Uterus (tissue), 4 donors: ENCODE results near the gene TRAF3IP3. TPM values are rescaled to one million over a fixed set of nuclear protein-coding genes. Genes with fewer than 3 reads are reported as not detected.
A peak's percentile ranks its signal among the peaks of the same experiment; 100 is the strongest.

Source experiments
- DNase-seq, 2 donors: peaks; one replicate each; pipeline ENCODE4 v3.0.0-alpha.2; 2019 to 2020
- H3K27ac ChIP-seq, 2 donors: fragments of 200-600 bp; sonication (generic); 1 replicate in 1 of 2; 2 replicates in 1 of 2; pipeline ENCODE4 v1.5.1; 2016 to 2018
- H3K27me3 ChIP-seq, 2 donors: fragments of 200-600 bp; sonication (generic); one replicate each; pipeline ENCODE4 v1.5.1; 2018 to 2019; ENCODE audit warnings: control low read depth in 1 of 2
- H3K36me3 ChIP-seq, 2 donors: fragments of 200-600 bp; sonication (generic); one replicate each; pipeline ENCODE4 v1.5.1; 2019; ENCODE audit warnings: control low read depth in 1 of 2
- H3K4me1 ChIP-seq, 2 donors: fragments of 200-600 bp; sonication (generic); one replicate each; pipeline ENCODE4 v1.5.1; 2018 to 2019; ENCODE audit warnings: control low read depth in 1 of 2
- H3K4me3 ChIP-seq, 2 donors: fragments of 200-600 bp; sonication (generic); 1 replicate in 1 of 2; 2 replicates in 1 of 2; pipeline ENCODE4 v1.5.1; 2018 to 2019; ENCODE audit warnings: mild to moderate bottlenecking in 1 of 2
- H3K9me3 ChIP-seq, 2 donors: fragments of 200-600 bp; sonication (generic); one replicate each; pipeline ENCODE4 v1.5.1; 2019; ENCODE audit warnings: control low read depth in 1 of 2
- CTCF ChIP-seq, 4 experiments: fragments of 200-600 bp in 2 of 4; fragments of 450-650 bp in 2 of 4; sonication (generic) in 2 of 4; IDR thresholded peaks; one replicate each; pipeline ENCODE4 v1.5.1; 2016 to 2019; ENCODE audit warnings: antibody characterized with exemption in 4 of 4, mild to moderate bottlenecking in 2 of 4, moderate library complexity in 1 of 4
- POLR2A ChIP-seq, 2 donors: fragments of 450-650 bp; IDR thresholded peaks; one replicate each; pipeline ENCODE4 v1.6.1; 2016; ENCODE audit warnings: antibody characterized with exemption in 2 of 2, mild to moderate bottlenecking in 1 of 2, moderate library complexity in 1 of 2
- intact Hi-C: fragments of 100-400 bp; cut with DNase I; formaldehyde crosslinking; loops from one replicate; pipeline ENCODE4 v1.15.1; 2023; ENCODE audit warnings: low total_unique reads
- total RNA-seq, 4 donors: library from RNA; depleted of rRNA in 3 of 4; stranded (reverse); fragments of >200 nt in 3 of 4; gene quantifications; one replicate each; pipeline versions ENCODE4 v1.1.0 to v1.2.4, GENCODE V29; 2014 to 2023
- donor health status: DM: yes; HTN: yes; CAD: no.

TRAF3IP3 gene
- total RNA-seq, 4 donors from 2014 or later, result 1.3 to 3.2 (median 1.3) TPM; not detected in 1

DNA sequence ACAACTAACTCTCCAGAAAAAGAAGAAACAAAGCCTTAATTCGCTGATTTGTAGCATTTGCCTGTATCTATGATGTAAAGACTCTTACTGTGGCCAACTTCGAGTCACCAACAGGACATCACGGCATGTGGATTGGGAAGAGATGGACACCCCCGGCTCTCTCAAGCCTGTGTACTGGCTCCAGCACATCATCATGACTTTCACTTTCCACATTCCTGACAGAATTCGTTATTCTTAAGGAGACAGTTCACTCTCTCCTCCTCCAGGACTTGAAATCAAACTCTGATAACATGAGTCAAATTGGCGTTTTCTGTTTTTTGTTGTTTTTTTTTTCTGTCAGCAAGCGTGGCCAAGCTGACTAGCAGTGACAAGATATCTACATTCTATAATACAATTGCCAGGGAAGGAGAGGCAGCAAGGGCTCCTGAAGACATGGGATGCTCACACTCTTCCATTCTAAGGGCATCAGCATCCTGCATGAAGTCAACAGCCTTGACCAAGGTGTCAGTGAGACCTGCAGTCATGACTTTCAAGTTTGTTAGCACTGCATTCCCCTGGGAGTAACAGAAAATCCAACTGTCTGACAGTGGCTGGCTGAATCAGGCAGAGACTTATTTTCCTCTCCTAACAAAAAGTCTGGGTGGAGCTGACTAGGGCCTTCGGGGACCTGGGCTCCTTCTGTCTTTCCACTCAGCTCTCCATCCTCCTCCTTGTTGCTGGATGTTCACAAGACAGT lies 13.3 kb upstream of the TRAF3IP3 start:
- no peak for DNase-seq
- no peaks in the 10 kb centered on the region for H3K27me3 ChIP-seq
- no peaks in the 10 kb centered on the region for H3K36me3 ChIP-seq
- intact Hi-C loops, result no loop called here
- no peak for TF ChIP-seq POLR2A (IDR thresholded peaks at IDR 0.05)
- no peak for TF ChIP-seq CTCF (IDR thresholded peaks at IDR 0.05)
- no peaks in the 10 kb centered on the region for H3K4me1 ChIP-seq
- H3K9me3 ChIP-seq, result no peaks in the 10 kb centered on the region
- H3K27ac ChIP-seq, result peak overlapping the region; percentile 22 to 38
- H3K4me3 ChIP-seq, result peak overlapping the region in 1 of 2 donors; percentile 16

GRCh38 chr1:209743145-209743482 lies 12.7 kb upstream of the TRAF3IP3 start:
- H3K36me3 ChIP-seq, result no peaks in the 10 kb centered on the region
- H3K4me1 ChIP-seq, result no peaks in the 10 kb centered on the region
- peak overlapping the region in 1 of 2 donors; percentile 38 for H3K27ac ChIP-seq
- TF ChIP-seq POLR2A (IDR thresholded peaks at IDR 0.05) (no peak), CTCF (IDR thresholded peaks at IDR 0.05) (no peak)
- intact Hi-C loops, result no loop called here
- DNase-seq, result peak in 1 of 2 donors; percentile 48
- no peaks in the 10 kb centered on the region for H3K9me3 ChIP-seq
- no peaks in the 10 kb centered on the region for H3K27me3 ChIP-seq
- H3K4me3 ChIP-seq, result no peak overlapping the region

- H3K4me3 ChIP-seq, result no peak overlapping the region
- no peaks in the 10 kb centered on the region for H3K36me3 ChIP-seq
- no peaks in the 10 kb centered on the region for H3K9me3 ChIP-seq
- TF ChIP-seq POLR2A (IDR thresholded peaks at IDR 0.05) (no peak), CTCF (IDR thresholded peaks at IDR 0.05) (no peak)
- no peak for DNase-seq
- H3K27me3 ChIP-seq, result no peaks in the 10 kb centered on the region
- no peaks in the 10 kb centered on the region for H3K4me1 ChIP-seq
- intact Hi-C loops, result no loop called here
- H3K27ac ChIP-seq, result no peak overlapping the region
These were observed 9.2 kb upstream of the TRAF3IP3 start for GRCh38 chr1:209746451-209747165.

- Histone ChIP-seq H3K4me1 (no peaks in the 10 kb centered on the region), H3K9me3 (no peaks in the 10 kb centered on the region), H3K4me3 (peak overlapping the region in 1 of 2 donors; percentile 23), H3K27me3 (no peaks in the 10 kb centered on the region), H3K36me3 (no peaks in the 10 kb centered on the region), H3K27ac (peak overlapping the region in 1 of 2 donors; percentile 17)
- intact Hi-C loops, result no loop called here
- TF ChIP-seq POLR2A (IDR thresholded peaks at IDR 0.05) (no peak), CTCF (IDR thresholded peaks at IDR 0.05) (peak; percentile 64 to 85 (median 74))
- DNase-seq, result peak; percentile 82 to 83
These were observed 8.1 kb upstream of the TRAF3IP3 start for GRCh38 chr1:209747580-209748262.

DNA sequence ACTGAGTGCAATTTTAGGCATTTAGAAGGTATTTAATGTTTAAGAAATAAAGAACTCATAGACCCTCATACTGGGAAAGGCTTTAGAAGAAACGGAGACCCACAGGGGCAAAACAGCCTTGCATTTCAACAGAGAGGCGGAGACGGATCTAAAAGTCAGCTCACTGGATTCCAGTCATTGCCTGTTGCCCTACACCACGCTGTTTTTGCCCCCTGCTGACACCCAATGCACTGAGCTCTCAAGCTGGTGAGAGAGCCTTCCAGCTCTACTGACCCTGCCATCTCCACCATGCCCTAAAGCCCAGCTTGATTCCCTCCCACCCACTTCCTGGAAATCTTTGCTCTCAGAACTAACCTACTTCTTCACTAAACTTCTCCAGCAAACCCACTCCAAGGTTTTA lies 7.2 kb upstream of the TRAF3IP3 start:
- DNase-seq, result no peak
- intact Hi-C loops, result no loop called here
- Histone ChIP-seq H3K27me3 (no peaks in the 10 kb centered on the region), H3K9me3 (no peaks in the 10 kb centered on the region), H3K4me3 (no peak overlapping the region), H3K4me1 (no peaks in the 10 kb centered on the region), H3K36me3 (no peaks in the 10 kb centered on the region), H3K27ac (no peak overlapping the region)
- no peak for TF ChIP-seq CTCF (IDR thresholded peaks at IDR 0.05)
- no peak for TF ChIP-seq POLR2A (IDR thresholded peaks at IDR 0.05)
